ENCODE data around the gene RNPEP. TPM values are rescaled to one million over a fixed set of nuclear protein-coding genes. Genes with fewer than 3 reads are reported as not detected.

The RNPEP gene
- total and polyA plus RNA-seq, 3 donors from 2014 or later: 55.4 to 60.4 (median 58.1) TPM

DNA sequence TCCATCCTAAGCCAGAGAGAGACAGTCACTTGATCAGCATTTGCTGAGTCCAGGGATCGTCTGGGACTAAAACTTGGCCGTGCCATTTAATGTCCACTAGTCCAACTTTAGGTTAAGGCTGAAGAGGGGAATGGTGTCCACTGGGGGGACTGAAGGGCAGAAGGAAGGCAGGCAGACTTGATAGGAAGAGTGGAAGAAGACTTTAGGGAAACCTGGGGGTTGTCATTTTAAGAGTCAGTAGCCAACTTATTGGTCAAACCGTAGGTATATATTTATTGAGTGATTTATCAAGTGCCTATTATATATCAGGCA is 34.8 kb upstream of the RNPEP start:
- no peaks in the 10 kb centered on the region for H3K36me3 ChIP-seq (ENCODE audit: low read depth, missing control alignments)
- no peaks in the 10 kb centered on the region for H3K27me3 ChIP-seq
- WGBS, 2 donors: 42 to 59% methylated on average over 3 of the region's 3 CpGs
- no peak for DNase-seq
- no peak overlapping the region for H3K4me3 ChIP-seq
- H3K9me3 ChIP-seq: no peaks in the 10 kb centered on the region
- TF ChIP-seq, protein P1, sequence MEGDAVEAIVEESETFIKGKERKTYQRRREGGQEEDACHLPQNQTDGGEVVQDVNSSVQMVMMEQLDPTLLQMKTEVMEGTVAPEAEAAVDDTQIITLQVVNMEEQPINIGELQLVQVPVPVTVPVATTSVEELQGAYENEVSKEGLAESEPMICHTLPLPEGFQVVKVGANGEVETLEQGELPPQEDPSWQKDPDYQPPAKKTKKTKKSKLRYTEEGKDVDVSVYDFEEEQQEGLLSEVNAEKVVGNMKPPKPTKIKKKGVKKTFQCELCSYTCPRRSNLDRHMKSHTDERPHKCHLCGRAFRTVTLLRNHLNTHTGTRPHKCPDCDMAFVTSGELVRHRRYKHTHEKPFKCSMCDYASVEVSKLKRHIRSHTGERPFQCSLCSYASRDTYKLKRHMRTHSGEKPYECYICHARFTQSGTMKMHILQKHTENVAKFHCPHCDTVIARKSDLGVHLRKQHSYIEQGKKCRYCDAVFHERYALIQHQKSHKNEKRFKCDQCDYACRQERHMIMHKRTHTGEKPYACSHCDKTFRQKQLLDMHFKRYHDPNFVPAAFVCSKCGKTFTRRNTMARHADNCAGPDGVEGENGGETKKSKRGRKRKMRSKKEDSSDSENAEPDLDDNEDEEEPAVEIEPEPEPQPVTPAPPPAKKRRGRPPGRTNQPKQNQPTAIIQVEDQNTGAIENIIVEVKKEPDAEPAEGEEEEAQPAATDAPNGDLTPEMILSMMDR (IDR thresholded peaks at IDR 0.05): no peak
- TF ChIP-seq POLR2A (IDR thresholded peaks at IDR 0.05): no peak
- intact Hi-C loops (cut with DNase I; ENCODE audit: low total_unique reads): no loop called here
- H3K4me1 ChIP-seq: peaks cover 20% of the 10 kb centered on the region
- peak overlapping the region; percentile 79 to 90 for H3K27ac ChIP-seq

DNA sequence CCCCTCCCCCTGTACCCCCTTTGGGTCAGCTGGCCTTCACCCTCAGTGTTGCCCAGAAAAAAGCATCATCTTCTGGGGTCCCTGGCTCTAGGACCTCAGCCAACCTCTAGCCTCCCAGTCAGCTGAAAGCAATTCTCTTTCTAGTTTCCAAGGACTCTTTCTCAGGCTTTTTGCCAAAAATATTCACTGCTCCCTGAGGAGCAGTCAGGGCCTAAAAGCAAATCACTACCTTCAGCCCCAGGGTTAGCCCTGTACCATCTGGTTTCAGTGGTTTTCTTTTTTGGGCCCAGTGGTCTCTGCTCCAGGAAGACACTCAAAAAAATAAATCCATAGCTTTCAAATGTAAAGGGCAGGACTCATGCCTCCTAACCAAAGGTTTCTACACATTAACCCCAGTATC is 33.0 kb upstream of the RNPEP start:
- H3K9me3 ChIP-seq: no peaks in the 10 kb centered on the region
- no peak for TF ChIP-seq POLR2A (IDR thresholded peaks at IDR 0.05)
- TF ChIP-seq, protein P1 (IDR thresholded peaks at IDR 0.05): no peak
- no peaks in the 10 kb centered on the region for H3K27me3 ChIP-seq
- intact Hi-C loops (cut with DNase I; ENCODE audit: low total_unique reads): no loop called here
- peak overlapping the region; percentile 66 to 74 for H3K27ac ChIP-seq
- no peak for DNase-seq
- no peak overlapping the region for H3K4me3 ChIP-seq
- H3K36me3 ChIP-seq (ENCODE audit: low read depth, missing control alignments): no peaks in the 10 kb centered on the region
- H3K4me1 ChIP-seq: peaks cover 20% of the 10 kb centered on the region

DNA sequence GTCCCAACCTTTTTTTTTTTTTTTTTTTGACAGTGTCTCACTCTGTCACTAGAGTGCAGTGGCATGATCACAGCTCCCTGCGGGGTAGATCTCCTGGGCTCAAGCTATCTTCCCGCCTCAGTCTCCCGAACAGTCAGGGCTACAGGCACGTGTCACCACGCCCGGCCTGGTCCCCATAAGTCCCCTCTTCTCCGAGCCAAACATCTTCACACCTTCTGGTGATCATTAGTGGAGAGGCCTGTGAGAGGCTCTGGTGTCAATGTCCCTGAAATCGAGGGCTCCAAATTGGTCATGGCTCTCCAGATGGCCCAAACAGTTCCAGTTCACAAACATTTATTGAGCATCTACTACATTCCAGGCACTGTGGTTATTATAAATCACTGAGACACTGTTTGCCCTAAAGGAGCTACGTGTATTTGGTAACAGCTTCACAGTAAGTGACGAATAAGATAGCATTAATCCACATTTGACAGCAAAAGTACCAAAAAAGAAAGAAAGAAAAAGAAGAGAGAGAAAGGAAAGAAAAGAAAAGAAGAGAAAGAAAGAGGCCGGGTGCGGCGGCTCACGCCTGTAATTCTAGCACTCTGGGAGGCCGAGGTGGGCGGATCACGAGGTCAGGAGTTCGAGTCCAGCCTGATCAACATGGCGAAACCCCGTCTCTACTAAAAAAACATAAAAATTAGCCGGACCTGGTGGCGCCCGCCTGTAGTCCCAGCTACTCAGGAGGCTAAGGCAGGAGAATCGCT is 28.0 kb upstream of the RNPEP start:
- intact Hi-C loops (cut with DNase I; ENCODE audit: low total_unique reads): loop anchor here (5.0 kb wide), 1 partner anchor 57 kb away; no protein-coding TSS in a partner anchor
- no peaks in the 10 kb centered on the region for H3K36me3 ChIP-seq (ENCODE audit: low read depth, missing control alignments)
- H3K4me3 ChIP-seq: peak overlapping the region; percentile 60 to 84
- no peaks in the 10 kb centered on the region for H3K27me3 ChIP-seq
- DNase-seq: no peak
- H3K9me3 ChIP-seq: no peaks in the 10 kb centered on the region
- TF ChIP-seq, protein P1 (IDR thresholded peaks at IDR 0.05): no peak
- no peak for TF ChIP-seq POLR2A (IDR thresholded peaks at IDR 0.05)
- peaks cover 13% of the 10 kb centered on the region for H3K4me1 ChIP-seq
- peak overlapping the region; percentile 82 to 90 for H3K27ac ChIP-seq
- 32 to 36% methylated on average over 24 of the region's 24 CpGs for WGBS, 2 donors

DNA sequence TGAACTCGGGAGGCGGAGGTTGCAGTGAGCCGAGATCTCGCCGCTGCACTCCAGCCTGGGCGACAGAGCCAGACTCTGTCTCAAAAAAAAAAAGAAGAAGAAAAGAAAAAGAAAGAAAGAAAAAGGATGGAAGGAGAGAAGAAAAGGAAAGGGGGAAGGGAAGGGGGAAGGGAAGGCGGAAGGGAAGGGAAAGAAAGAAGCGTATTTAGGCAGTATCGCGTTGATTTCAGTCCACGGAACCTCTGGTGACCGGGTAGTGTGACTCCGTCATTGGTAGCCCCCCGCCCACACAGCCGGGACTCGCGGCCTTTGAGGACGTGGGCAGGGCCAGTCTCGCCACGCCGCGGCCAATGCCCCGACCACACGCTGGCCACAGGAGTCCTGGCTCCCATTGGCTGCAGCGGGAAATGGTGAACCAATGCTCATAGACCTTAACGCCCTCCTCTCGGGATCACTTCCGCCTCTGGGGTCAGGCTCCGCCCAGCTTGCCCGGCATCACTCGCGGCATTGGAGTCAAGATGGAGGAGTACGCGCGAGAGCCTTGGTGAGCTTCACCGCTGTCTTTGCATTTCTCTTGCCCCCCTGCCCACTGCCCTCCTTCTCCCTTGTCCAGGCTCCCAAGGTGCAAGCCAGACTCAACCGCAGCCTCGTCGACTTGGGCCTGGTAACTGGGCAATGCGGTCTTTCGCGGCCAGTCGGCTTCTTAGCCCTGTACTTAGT is 27.3 kb upstream of the RNPEP start, which contains the start of gene TIMM17A:
Gene TIMM17A, plus strand, starts transcription at position 495 of the 720 bp plus-strand sequence. Its CDS starts 24 bp downstream, at position 519.
- Histone ChIP-seq H3K36me3 (ENCODE audit: low read depth, missing control alignments) (no peaks in the 10 kb centered on the region), H3K9me3 (no peaks in the 10 kb centered on the region), H3K27me3 (no peaks in the 10 kb centered on the region), H3K4me1 (peaks cover 7% of the 10 kb centered on the region), H3K4me3 (peak within 1 kb of the TSS; percentile 60 to 84), H3K27ac (peak within 1 kb of the TSS; percentile 82 to 90)
- TF ChIP-seq, protein P1 (IDR thresholded peaks at IDR 0.05): no peak
- TF ChIP-seq POLR2A (IDR thresholded peaks at IDR 0.05): peak; percentile 19
- intact Hi-C loops (cut with DNase I; ENCODE audit: low total_unique reads): no loop called here
- 0 to 1% methylated on average over 42 to 43 of the region's 43 CpGs for WGBS, 2 donors
- DNase-seq: peak; percentile 98
